Smooth muscle cell (in vitro differentiated cells): ENCODE measurements around the gene TBC1D1. TPM values are rescaled to one million over a fixed set of nuclear protein-coding genes. Genes with fewer than 3 reads are reported as not detected.
A peak's percentile ranks its signal among the peaks of the same experiment; 100 is the strongest.

ENCODE experiments used
- DNase-seq: peaks from one replicate; lab custom pipeline; 2025; ENCODE audit not compliant: unreplicated experiment; lab: John Stamatoyannopoulos, UW
- H2AFZ ChIP-seq: fragments of 200-600 bp; sonication (generic); 2 replicates; pipeline ENCODE4 v1.6.0; 2016; ENCODE audit warnings: antibody characterized with exemption, low read depth, mild to moderate bottlenecking
- H3F3A ChIP-seq: fragments of 200-600 bp; sonication (generic); 2 replicates; pipeline ENCODE4 v1.6.0; 2017; ENCODE audit warnings: antibody characterized with exemption, low read depth
- H3K27ac ChIP-seq: fragments of 200-600 bp; sonication (generic); 2 replicates; pipeline ENCODE4 v1.5.1; 2016; ENCODE audit warnings: low read depth, mild to moderate bottlenecking
- H3K27me3 ChIP-seq: fragments of 200-600 bp; sonication (generic); 2 replicates; pipeline ENCODE4 v1.6.1; 2016; ENCODE audit warnings: low read depth, mild to moderate bottlenecking
- H3K36me3 ChIP-seq: fragments of 200-600 bp; sonication (generic); 2 replicates; pipeline ENCODE4 v1.5.1; 2016; ENCODE audit warnings: low read depth
- H3K4me1 ChIP-seq: fragments of 200-600 bp; sonication (generic); 2 replicates; pipeline ENCODE4 v1.5.1; 2016; ENCODE audit warnings: low read depth
- H3K4me2 ChIP-seq: fragments of 200-600 bp; sonication (generic); 2 replicates; pipeline ENCODE4 v1.6.0; 2016; ENCODE audit warnings: mild to moderate bottlenecking
- H3K4me3 ChIP-seq: fragments of 200-600 bp; sonication (generic); 2 replicates; pipeline ENCODE4 v1.5.1; 2016; ENCODE audit warnings: mild to moderate bottlenecking
- H3K79me2 ChIP-seq: fragments of 200-600 bp; sonication (generic); 2 replicates; pipeline ENCODE4 v1.6.0; 2016; ENCODE audit warnings: low read depth, mild to moderate bottlenecking
- H3K9ac ChIP-seq: fragments of 200-600 bp; sonication (generic); 2 replicates; pipeline ENCODE4 v1.6.0; 2016; ENCODE audit warnings: low read depth
- H3K9me3 ChIP-seq: fragments of 200-600 bp; sonication (generic); replicated peaks from 2 replicates; pipeline ENCODE4 v1.5.1; 2016; ENCODE audit warnings: low read depth
- H4K20me1 ChIP-seq: fragments of 200-600 bp; sonication (generic); 2 replicates; pipeline ENCODE4 v1.6.0; 2016; ENCODE audit warnings: low read depth
- CTCF ChIP-seq: fragments of 200-600 bp; sonication (generic); IDR thresholded peaks from 2 replicates; pipeline ENCODE4 v1.5.1; 2017; ENCODE audit warnings: borderline replicate concordance, mild to moderate bottlenecking, antibody characterized with exemption; ENCODE audit not compliant: insufficient read depth, poor library complexity, severe bottlenecking
- WGBS: methylation state at CpG from one replicate; pipeline ENCODE4 v1.1.7; 2016; ENCODE audit warnings: low lambda C conversion rate; 5-methylcytosine and 5-hydroxymethylcytosine counted together
- polyA plus RNA-seq: library from polyadenylated mRNA; unstranded; fragments of >200 nt; fragmentation: Nextera tagmentation; extraction: Ambion mirVana; gene quantifications from 2 replicates; pipeline ENCODE4 v1.2.1, GENCODE V29; 2016
- total RNA-seq: library from RNA; depleted of rRNA; stranded (reverse); fragments of >200 nt; gene quantifications from 2 replicates; pipeline ENCODE4 v1.2.3, GENCODE V29; 2014

TBC1D1 gene
- total and polyA plus RNA-seq, 2 experiments from 2014 or later = 81.5 to 117 TPM

GRCh38 chr4:37953156-37953555 lies 62.3 kb downstream of the TBC1D1 start:
- H3K4me1 ChIP-seq = peaks cover 6% of the 10 kb centered on the region
- no peaks in the 10 kb centered on the region for H3K27me3 ChIP-seq
- TF ChIP-seq CTCF = no peak
- 21% methylated on average over 1 of the region's 1 CpG for WGBS
- H3K4me2 ChIP-seq = peak overlapping the region; percentile 76
- no peak overlapping the region for H3K4me3 ChIP-seq
- H2AFZ ChIP-seq = no peak overlapping the region
- H3K36me3 ChIP-seq = no peaks in the 10 kb centered on the region
- H3K79me2 ChIP-seq = no peaks in the 10 kb centered on the region
- peaks cover 8% of the 10 kb centered on the region for H3F3A ChIP-seq
- no peaks in the 10 kb centered on the region for H3K9me3 ChIP-seq
- DNase-seq = no peak
- H3K27ac ChIP-seq = peak overlapping the region; percentile 77
- H4K20me1 ChIP-seq = no peaks in the 10 kb centered on the region
- no peak overlapping the region for H3K9ac ChIP-seq

GRCh38 chr4:37953620-37954293 lies 62.9 kb downstream of the TBC1D1 start:
- Histone ChIP-seq H3K9me3 (no peaks in the 10 kb centered on the region), H3K79me2 (no peaks in the 10 kb centered on the region), H3K4me2 (peak overlapping the region; percentile 76), H3K36me3 (no peaks in the 10 kb centered on the region), H3F3A (peaks cover 8% of the 10 kb centered on the region), H3K27me3 (no peaks in the 10 kb centered on the region), H2AFZ (peak overlapping the region; percentile 11), H4K20me1 (no peaks in the 10 kb centered on the region), H3K9ac (peak overlapping the region; percentile 7), H3K4me3 (no peak overlapping the region), H3K4me1 (peaks cover 6% of the 10 kb centered on the region), H3K27ac (peak overlapping the region; percentile 77)
- no peak for TF ChIP-seq CTCF
- 39% methylated on average over 7 of the region's 7 CpGs for WGBS
- DNase-seq = no peak

GRCh38 chr4:37956941-37957340 lies 66.1 kb downstream of the TBC1D1 start:
- H3K9ac ChIP-seq = no peak overlapping the region
- H3K36me3 ChIP-seq = no peaks in the 10 kb centered on the region
- H3K4me3 ChIP-seq = no peak overlapping the region
- H3F3A ChIP-seq = peaks cover 11% of the 10 kb centered on the region
- no peaks in the 10 kb centered on the region for H3K27me3 ChIP-seq
- H2AFZ ChIP-seq = no peak overlapping the region
- no peak overlapping the region for H3K4me2 ChIP-seq
- no peak for DNase-seq
- H4K20me1 ChIP-seq = no peaks in the 10 kb centered on the region
- peak overlapping the region; percentile 6 for H3K27ac ChIP-seq
- peaks cover 6% of the 10 kb centered on the region for H3K4me1 ChIP-seq
- no peaks in the 10 kb centered on the region for H3K9me3 ChIP-seq
- WGBS = 17% methylated on average over 4 of the region's 4 CpGs
- TF ChIP-seq CTCF = no peak
- H3K79me2 ChIP-seq = no peaks in the 10 kb centered on the region

- Histone ChIP-seq H4K20me1 (no peaks in the 10 kb centered on the region), H3F3A (peaks cover 6% of the 10 kb centered on the region), H3K27ac (no peak overlapping the region), H3K4me3 (no peak overlapping the region), H3K4me1 (no peaks in the 10 kb centered on the region), H3K9me3 (no peaks in the 10 kb centered on the region), H3K27me3 (no peaks in the 10 kb centered on the region), H3K36me3 (no peaks in the 10 kb centered on the region), H3K4me2 (no peak overlapping the region), H3K79me2 (no peaks in the 10 kb centered on the region), H3K9ac (no peak overlapping the region), H2AFZ (no peak overlapping the region)
- WGBS = 79% methylated on average over 6 of the region's 6 CpGs
- no peak for TF ChIP-seq CTCF
- DNase-seq = no peak
These were observed 68.0 kb downstream of the TBC1D1 start for GRCh38 chr4:37958932-37959331.
